Osteoblast (primary cell): Measurements from ENCODE around the gene TRPT1. TPM values are rescaled to one million over a fixed set of nuclear protein-coding genes. Genes with fewer than 3 reads are reported as not detected.

Experiments used
- DNase-seq: peaks from one replicate; pipeline ENCODE4 v3.0.0; 2011; ENCODE audit warnings: low spot score, mixed read lengths; ENCODE audit not compliant: insufficient read length; ENCODE audit errors: missing footprints
- H2AFZ ChIP-seq: 2 replicates; pipeline ENCODE4 v1.6.0; 2011; ENCODE audit warnings: mild to moderate bottlenecking, low read length
- H3K27ac ChIP-seq: 2 replicates; pipeline ENCODE4 v1.5.1; 2011; ENCODE audit warnings: mild to moderate bottlenecking, low read depth, low read length, moderate library complexity
- H3K27me3 ChIP-seq: 2 replicates; pipeline ENCODE4 v1.6.0; 2012; ENCODE audit warnings: mild to moderate bottlenecking, control low read depth, inconsistent platforms, low read length, moderate library complexity; ENCODE audit not compliant: insufficient read depth
- H3K36me3 ChIP-seq: 2 replicates; pipeline ENCODE4 v1.5.1; 2011; ENCODE audit warnings: mild to moderate bottlenecking, low read length, control low read depth, moderate library complexity; ENCODE audit not compliant: insufficient read depth
- H3K4me1 ChIP-seq: 2 replicates; pipeline ENCODE4 v1.5.1; 2011; ENCODE audit warnings: mild to moderate bottlenecking, low read length, control low read depth, moderate library complexity; ENCODE audit not compliant: insufficient read depth
- H3K4me2 ChIP-seq: 2 replicates; pipeline ENCODE4 v1.6.0; 2011; ENCODE audit warnings: mild to moderate bottlenecking, low read length; ENCODE audit not compliant: insufficient read depth
- H3K4me3 ChIP-seq: fragments of 200-600 bp; sonication (generic); 3 replicates; pipeline ENCODE4 v1.5.1; 2012; ENCODE audit warnings: mild to moderate bottlenecking, low read length, inconsistent platforms; ENCODE audit not compliant: insufficient read depth
- H3K79me2 ChIP-seq: 2 replicates; pipeline ENCODE4 v1.6.0; 2012; ENCODE audit warnings: mild to moderate bottlenecking, low read length, control low read depth, inconsistent platforms; ENCODE audit not compliant: insufficient read depth
- H3K9me3 ChIP-seq: 2 replicates; pipeline ENCODE4 v1.5.1; 2011; ENCODE audit warnings: low read depth, low read length, control low read depth
- H4K20me1 ChIP-seq: 2 replicates; pipeline ENCODE4 v1.6.0; 2012; ENCODE audit warnings: mild to moderate bottlenecking, low read length, control low read depth; ENCODE audit not compliant: insufficient read depth
- CTCF ChIP-seq: IDR thresholded peaks from 2 replicates; pipeline ENCODE4 v1.5.1; 2011; ENCODE audit warnings: mild to moderate bottlenecking, low read depth, low read length, moderate library complexity; ENCODE audit errors: extremely low read depth
- total RNA-seq: library from RNA; depleted of rRNA; stranded (reverse); fragments of >200 nt; gene quantifications from 2 replicates; pipeline ENCODE4 v1.2.3, GENCODE V29; 2012

Gene TRPT1
- total RNA-seq, 1 donor, result 32.2 TPM

DNA sequence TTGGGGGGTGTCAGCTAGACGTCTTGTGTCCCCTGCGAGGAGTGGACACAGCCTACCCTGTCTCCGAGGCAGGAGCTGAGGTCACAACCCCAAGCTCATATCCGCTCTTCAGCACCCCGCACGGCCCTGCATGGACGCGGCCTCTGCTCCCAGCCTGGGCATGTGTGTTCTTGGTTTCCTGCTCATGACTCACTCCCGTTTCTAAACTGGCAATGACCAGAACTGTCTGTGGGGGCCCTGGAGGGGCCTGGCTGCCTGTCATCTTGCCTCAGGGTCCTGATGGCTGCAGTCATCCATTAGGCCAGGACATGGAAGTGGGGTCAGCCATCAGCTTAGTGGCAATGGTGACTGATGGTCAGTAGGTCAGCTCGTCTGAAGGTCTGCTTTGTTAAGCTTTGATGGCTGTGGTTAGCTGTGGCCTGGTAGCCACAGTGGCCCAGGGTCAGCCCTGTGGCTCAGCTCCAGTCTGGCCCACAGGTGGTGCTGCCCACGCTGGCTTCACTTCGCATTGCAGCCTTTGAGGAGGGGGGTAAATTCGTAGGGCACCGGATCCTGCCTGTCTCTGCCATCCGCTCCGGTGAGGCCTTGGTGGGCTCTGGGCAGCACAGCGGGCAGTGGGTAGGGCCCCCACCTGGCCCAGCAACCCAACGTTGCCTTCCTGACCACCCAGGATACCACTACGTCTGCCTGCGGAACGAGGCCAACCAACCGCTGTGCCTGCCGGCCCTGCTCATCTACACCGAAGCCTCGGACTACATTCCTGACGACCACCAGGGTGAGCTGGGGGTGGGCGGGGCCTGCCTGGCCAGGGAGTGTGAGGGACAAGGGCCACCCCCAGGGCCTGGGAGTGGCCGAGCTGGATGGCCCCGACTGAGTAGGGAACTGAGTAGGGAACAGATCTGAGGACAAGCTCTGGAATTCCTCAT, 37.3 kb upstream of the TRPT1 start:
- Histone ChIP-seq H3K27ac (peak overlapping the region; percentile 66), H3K4me2 (no peak overlapping the region), H3K36me3 (peaks cover 49% of the 10 kb centered on the region)

DNA sequence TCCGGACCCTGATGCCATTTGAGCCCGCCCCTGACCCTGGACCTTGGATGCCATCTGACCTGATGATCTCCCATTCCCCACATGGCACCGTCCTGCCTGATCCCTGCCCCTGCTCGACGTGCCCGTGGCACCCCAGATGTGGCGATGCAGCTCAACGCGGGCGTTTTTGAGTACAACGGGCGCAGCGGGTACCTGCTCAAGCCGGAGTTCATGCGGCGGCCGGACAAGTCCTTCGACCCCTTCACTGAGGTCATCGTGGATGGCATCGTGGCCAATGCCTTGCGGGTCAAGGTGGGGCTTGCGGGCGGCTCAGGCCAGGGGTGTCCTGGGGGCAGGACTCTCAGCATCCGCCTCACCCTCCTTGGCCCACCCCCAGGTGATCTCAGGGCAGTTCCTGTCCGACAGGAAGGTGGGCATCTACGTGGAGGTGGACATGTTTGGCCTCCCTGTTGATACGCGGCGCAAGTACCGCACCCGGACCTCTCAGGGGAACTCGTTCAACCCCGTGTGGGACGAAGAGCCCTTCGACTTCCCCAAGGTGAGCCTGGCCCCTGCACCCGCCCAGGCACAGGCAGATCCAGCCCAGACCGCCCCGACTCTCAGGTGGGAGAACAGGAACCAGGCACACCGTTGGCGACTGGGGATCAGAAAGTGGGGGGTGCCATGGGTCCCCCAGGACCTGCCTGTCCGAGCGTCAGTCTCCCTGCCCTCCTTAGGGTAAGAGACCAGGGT, 36.5 kb upstream of the TRPT1 start:
- peak; percentile 60 for DNase-seq
- no peak overlapping the region for H3K4me2 ChIP-seq
- H3K4me3 ChIP-seq, result no peak overlapping the region
- TF ChIP-seq CTCF, result no peak
- peaks cover 50% of the 10 kb centered on the region for H3K36me3 ChIP-seq
- no peaks in the 10 kb centered on the region for H4K20me1 ChIP-seq
- peak overlapping the region; percentile 66 for H3K27ac ChIP-seq
- H3K27me3 ChIP-seq, result no peaks in the 10 kb centered on the region
- no peak overlapping the region for H2AFZ ChIP-seq
- H3K9me3 ChIP-seq, result no peaks in the 10 kb centered on the region
- H3K79me2 ChIP-seq, result no peaks in the 10 kb centered on the region
- H3K4me1 ChIP-seq, result peaks cover 7% of the 10 kb centered on the region

More for the DNA sequence above, 37.3 kb upstream of the TRPT1 start:
- no peak overlapping the region for H3K4me3 ChIP-seq
- H3K9me3 ChIP-seq, result no peaks in the 10 kb centered on the region
- H3K79me2 ChIP-seq, result no peaks in the 10 kb centered on the region
- TF ChIP-seq CTCF, result no peak
- H3K27me3 ChIP-seq, result no peaks in the 10 kb centered on the region
- no peak overlapping the region for H2AFZ ChIP-seq
- peaks cover 15% of the 10 kb centered on the region for H3K4me1 ChIP-seq
- no peaks in the 10 kb centered on the region for H4K20me1 ChIP-seq
- peak; percentile 90 for DNase-seq

GRCh38 chr11:64261556-64262080, 35.6 kb upstream of the TRPT1 start:
- no peak overlapping the region for H2AFZ ChIP-seq
- H3K27ac ChIP-seq, result no peak overlapping the region
- peak; percentile 74 for DNase-seq
- no peaks in the 10 kb centered on the region for H3K27me3 ChIP-seq
- no peak for TF ChIP-seq CTCF
- no peak overlapping the region for H3K4me2 ChIP-seq
- no peaks in the 10 kb centered on the region for H4K20me1 ChIP-seq
- H3K9me3 ChIP-seq, result no peaks in the 10 kb centered on the region
- H3K4me1 ChIP-seq, result peaks cover 6% of the 10 kb centered on the region
- peaks cover 49% of the 10 kb centered on the region for H3K36me3 ChIP-seq
- no peak overlapping the region for H3K4me3 ChIP-seq
- H3K79me2 ChIP-seq, result no peaks in the 10 kb centered on the region
